ENCODE data around the gene BIK.
"Not testable (repeated sequence)": the region's sequence is repeated elsewhere in the genome, so short reads cannot be mapped to it uniquely, and the experiment has no call there.

BIK gene

GRCh38 chr22:43104056-43104625 is 6.4 kb upstream of the BIK start:
- DNase-seq (ENCODE audit: low read depth, low spot score): not testable (repeated sequence)

DNA sequence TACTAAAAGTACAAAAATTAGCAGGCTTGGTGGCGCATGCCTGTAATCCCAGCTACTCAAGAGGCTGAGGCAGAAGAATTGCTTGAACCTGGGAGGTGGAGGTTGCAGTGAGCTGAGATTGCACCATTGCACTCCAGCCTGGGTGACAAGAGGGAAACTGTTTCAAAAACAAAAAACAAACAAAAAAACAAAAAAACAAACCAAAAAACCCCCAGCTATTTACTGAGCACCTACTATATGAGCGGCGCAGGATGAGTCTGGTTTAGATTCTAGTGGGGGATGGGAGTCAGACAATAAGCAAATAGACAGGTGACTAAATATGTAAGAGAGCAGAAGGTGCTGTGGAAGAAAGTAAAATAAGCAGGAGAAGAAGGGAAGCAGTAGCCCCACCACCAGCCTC is 5.6 kb upstream of the BIK start:
- not testable (repeated sequence) for DNase-seq (ENCODE audit: low read depth, low spot score)

GRCh38 chr22:43106302-43106701 is 4.2 kb upstream of the BIK start:
- DNase-seq (ENCODE audit: low read depth, low spot score): no peak

- no peak for DNase-seq (ENCODE audit: low read depth, low spot score)
Measured at GRCh38 chr22:43109511-43109910, 1.0 kb upstream of the BIK start.

DNA sequence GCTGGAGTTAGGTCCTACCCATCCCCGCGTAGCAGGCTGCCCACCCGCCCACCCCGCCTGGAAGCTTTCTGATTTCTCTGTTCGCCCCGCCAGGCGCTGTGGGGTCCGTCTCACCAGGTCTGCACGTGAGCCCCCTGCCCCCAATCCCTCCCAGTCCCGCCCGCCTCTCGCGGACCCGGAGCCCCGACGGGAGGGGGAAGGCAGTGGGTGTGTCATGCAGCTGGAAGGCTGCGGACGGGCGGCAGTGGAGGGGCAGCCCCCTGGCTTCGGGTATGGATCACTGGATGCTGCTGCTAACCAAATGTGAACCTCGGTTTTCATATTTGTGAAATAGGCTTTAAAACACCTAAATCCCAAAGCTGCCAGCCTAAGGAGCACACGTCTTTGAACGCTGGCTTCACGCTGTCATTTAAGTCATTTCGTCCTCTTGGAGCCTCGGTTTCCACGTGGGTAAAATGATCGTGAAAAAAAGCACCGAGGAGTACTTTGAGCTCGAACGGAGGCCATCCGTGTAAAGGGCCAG is 568 bp upstream of the BIK start:
- DNase-seq (ENCODE audit: low read depth, low spot score): no peak

DNA sequence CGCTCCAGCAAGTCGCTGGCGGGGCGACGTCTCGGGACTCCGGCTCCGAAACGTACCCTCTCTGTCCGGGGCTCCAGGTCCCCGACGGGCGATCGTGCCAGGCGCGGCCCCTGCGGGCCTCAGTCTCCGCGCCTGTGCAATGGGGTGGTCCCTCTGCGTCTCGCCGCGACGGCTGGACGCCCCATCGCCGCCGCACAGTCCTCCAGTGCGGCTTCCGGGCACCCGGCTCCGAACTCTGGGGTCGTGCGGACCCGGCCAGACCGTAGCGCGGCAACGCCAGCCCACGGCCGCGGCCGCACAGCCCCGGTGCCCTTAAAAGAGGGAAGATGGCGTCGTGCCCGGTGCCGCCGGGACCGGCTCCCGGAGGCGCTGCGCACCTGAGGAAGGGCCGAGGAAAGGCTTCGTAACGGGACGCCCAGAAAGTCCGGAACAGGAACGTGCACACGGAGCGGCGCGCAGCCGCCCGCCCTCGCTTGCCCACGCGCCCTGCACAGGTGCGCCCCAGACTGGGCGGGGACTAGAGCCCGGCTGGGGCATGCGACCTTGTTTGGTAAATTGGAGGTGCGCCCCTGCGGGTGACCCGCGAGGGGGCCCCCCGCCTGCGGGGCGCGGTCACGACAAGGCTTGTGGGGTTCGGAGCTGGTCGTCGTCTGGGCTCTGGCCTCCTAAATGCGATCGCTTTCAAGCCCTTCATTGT is 525 bp downstream of the BIK start:
- no peak for DNase-seq (ENCODE audit: low read depth, low spot score)

DNA sequence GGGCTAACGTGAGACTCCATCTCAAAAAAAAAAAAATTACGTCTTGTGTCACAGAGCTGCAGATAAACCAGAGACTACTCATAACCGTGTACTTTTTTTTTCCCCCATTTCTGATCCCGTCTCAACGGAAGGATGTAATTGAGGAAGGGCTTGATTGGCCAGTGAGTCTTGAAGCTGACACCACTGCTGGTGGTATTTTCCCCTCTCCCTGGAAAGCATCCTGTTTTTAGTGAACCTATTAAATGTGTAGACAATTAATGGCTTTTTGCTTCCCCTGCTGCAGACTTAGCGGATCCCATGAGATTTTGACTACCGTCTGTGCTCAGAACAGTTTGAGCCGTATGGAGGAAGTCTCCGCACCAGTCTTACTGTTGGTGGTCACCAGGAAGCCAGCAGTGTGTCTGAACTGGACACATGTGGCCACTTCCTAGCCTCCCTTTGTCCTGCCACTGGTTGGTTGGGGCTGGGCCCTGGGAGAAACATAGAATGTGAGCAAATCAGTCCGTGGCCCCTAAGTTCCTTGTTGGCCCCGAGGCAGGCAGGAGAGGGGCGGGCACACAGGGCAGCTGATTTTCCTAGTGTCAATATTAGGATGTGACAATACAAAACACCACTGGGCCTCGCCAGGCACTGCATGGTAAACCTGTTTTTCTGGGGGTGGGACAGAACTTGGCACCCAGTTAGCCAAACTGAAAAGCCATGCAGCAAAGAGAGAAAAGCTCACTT is 3.1 kb downstream of the BIK start:
- no peak for DNase-seq (ENCODE audit: low read depth, low spot score)

DNA sequence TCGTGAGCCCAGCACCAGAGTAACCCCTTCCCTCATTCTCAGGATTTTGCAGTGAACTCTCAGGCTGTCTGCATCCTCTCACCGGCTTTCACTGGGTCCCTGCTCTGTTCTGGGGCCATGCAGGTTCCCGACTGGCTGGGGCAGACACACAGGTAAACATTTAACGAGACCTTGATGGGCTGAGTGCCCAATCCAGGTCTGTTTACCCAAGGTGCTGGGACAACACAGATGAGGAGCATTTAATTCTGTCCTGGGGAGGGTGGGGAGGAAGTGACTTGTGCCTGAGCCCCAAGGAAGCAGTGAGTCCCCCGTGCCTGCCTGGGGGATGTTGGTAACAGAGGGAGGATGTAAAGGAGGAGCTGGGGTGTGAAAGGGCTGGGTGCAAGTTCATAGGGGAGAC is 4.4 kb downstream of the BIK start:
- DNase-seq (ENCODE audit: low read depth, low spot score): no peak

- DNase-seq (ENCODE audit: low read depth, low spot score): no peak
Measured at GRCh38 chr22:43116932-43117331, 6.4 kb downstream of the BIK start.

DNA sequence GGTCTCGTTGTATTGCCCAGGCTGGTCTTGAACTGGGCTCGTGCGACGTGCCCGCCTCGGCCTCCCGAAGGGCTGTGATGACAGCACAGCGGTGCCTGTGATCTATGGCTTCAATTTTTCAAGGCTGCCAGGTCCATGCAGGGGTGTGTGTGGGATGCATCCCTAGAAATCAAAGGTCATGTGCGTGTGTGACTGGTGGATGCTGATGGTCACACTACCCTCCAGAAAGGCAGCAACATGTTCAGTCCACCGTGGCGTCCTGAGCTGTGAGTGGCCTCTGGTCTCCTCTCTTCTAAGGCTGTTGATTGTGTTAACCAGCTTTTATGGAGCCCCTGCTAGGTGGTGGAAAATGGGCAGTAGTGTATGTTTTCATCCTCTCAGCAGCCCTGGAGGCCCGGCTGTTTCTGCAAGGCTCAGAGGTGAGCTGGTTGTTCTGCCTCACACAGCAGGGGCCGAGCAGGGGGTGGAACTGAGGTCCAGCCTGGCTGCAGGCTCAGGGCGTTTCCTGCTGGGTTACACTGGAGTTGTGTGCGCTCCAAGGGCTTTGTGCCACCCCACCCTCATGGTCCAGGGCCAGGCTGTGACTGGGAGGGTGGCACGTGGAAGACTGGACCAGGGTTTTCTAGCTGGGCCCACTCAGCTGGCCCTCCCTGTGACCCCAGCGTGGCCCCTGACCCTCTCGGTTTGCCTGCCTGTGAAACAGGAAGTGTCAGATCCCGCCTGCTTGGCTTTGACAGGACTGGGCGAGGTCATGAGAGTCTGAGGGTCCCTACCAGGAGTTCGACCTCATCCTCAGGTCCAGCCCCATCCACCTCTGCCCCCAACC is 7.7 kb downstream of the BIK start:
- no peak for DNase-seq (ENCODE audit: low read depth, low spot score)

DNA sequence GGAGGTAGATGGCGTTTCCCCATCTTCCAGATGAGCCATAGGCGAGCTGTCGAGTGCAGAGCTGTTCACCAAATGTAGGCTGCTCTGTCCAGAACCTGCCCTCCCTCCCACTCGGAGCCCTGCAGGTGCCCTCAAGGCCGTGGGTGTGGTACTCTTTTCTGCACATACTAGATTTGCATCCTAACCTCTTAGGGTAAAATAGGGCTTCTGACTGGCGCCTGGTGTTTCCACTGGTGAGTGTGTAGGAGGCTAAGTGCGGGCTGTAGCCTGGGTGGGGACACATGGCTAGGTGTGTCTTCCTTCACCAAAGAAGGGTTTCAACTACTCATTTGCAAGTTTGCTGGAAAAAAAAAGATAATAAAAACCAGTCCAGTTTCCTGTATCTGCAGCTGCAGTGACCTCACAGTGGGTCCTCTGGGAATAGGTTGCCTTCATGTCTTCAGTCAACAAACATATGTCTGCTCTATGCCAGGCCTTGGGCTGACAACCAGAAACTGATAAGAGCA is 8.5 kb downstream of the BIK start:
- no peak for DNase-seq (ENCODE audit: low read depth, low spot score)

DNA sequence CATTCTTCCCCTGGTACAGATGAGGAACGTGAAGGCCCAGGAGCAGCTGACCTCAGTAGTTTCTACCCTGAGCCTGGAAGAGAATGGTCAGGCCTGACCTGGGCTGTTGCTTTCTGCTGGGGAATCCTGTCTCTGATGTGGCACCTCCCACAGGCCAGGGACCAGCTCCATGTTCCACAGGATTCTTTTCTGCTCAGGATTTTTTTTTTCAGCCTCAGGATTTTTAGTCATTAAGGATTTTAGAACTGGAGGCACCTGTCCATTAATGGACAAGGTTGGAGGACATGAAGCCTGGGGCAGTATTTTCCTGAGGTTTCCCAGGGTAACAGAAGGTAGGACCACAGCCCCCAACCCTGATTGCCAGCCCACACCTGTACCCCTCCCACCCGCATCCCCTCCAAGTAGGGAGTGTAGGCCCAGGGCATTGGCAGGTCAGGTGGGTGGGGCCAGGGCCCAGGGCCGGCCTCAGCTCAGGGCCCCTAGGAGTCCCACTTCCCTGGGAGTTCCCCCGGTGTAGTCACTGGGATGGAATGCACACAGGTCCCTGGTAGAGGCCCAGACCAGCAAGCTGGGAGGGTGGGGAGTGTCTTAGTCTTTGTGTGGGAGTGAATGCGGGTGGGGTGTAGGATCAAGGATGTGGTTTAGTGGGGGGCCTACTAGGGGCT is 16.1 kb downstream of the BIK start:
- no peak for DNase-seq (ENCODE audit: low read depth, low spot score)

GRCh38 chr22:43127166-43127908 is 16.8 kb downstream of the BIK start:
- DNase-seq (ENCODE audit: low read depth, low spot score): no peak

- no peak for DNase-seq (ENCODE audit: low read depth, low spot score)
Measured at GRCh38 chr22:43128116-43128515, 17.6 kb downstream of the BIK start.

- DNase-seq (ENCODE audit: low read depth, low spot score): no peak
Measured at GRCh38 chr22:43128928-43129424, 18.4 kb downstream of the BIK start.

DNA sequence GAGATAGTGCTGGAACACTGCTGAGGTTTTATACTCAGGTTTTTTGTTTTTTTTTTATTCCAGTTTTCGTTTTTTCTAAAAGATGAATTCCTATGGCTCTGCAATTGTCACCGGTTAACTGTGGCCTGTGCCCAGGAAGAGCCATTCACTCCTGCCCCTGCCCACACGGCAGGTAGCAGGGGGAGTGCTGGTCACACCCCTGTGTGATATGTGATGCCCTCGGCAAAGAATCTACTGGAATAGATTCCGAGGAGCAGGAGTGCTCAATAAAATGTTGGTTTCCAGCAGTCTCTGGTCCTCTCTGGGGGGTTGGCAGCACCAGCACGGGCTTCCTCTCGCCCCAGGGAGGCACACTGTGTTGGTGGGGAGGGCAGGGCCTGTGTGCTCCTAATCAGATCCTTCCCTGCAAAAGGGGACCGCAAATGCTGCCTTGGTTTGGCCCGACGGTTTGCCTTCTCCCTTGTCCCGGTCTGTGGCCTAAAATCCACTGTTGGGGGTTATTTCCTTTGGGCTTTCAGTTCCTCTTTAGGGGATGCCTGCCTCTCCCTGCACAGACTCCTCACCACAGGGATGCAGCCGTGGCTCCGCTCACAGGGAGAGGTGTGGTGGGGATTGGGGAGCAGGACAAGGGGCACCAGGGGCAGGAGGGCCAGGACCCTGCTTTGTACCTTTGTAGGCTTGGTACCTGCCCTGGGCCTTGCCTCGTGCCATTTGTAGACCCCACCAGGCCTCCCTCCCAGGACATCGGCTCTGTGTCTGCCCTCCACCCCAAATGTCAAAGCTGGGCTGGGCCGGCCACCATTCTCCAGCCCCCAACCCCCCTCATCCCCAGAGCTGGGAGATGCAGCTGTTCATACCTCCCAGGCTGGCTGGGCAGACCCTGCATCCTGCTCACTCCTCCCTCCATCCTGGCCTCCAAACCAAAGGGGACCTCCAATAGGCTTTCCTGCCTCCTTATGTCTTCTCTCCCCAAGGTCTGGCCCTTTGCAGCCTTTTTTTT is 19.2 kb downstream of the BIK start:
- no peak for DNase-seq (ENCODE audit: low read depth, low spot score)

- no peak for DNase-seq (ENCODE audit: low read depth, low spot score)
Measured at GRCh38 chr22:43131773-43132501, 21.4 kb downstream of the BIK start.

DNA sequence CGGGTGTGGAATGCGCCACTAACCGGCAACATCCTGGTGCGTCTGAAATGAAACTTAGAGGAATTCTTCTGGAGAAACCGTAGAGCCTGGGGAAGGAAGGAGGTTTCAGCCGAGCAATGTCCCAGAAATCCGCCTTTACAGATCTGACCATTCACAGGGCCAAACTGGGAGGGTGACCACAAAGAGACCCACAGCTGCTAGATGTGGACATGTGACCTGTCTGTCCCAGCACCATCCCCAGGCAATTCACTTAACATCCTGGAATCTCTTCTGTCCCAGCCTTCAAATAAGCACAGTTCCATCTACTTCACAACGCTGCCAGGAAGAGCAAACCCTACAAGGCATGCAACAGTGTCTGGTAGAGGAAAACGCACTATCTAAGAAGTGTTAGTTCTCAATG is 22.9 kb downstream of the BIK start:
- no peak for DNase-seq (ENCODE audit: low read depth, low spot score)

All from iPS DF 19.7 (cell line).